A549 treated with RU486 at 1 μM for 4 hours (cell line): Measurements from ENCODE around the gene KRTAP19-6. TPM values are rescaled to one million over a fixed set of nuclear protein-coding genes. Genes with fewer than 3 reads are reported as not detected.

Experiments used
- total RNA-seq: library from RNA; stranded (reverse); fragments of 200-300 nt; extraction: Qiagen RNA extraction; gene quantifications from 5 replicates; pipeline ENCODE4 v1.2.3, GENCODE V29; 2022; ENCODE audit warnings: low read depth

KRTAP19-6 gene, protein sequence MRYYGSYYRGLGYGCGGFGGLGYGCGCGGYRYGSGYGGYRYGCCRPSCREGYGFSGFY
- not detected in 5 replicates for total RNA-seq

DNA sequence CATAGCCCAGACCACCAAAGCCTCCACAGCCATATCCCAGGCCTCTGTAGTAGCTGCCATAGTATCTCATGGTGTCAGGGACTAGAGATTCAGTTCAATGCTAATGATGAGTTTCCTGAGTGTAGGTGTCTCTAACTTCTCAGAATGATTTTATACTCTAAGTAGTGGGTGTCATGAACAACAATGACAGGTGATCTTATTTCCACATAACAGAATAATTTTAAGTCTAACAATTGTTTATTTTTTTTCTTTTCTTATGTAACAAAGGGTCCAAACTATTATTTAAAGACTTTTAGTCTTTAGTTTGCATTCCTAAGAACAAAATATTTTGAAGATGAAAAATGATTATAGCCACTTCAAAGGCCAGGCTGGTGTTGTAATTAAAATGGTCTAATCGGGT, at the start of gene KRTAP19-6:
Gene KRTAP19-6, minus strand, starts transcription at position 101 of the 400 bp plus-strand sequence. Its CDS starts 31 bp downstream, at position 70.

DNA sequence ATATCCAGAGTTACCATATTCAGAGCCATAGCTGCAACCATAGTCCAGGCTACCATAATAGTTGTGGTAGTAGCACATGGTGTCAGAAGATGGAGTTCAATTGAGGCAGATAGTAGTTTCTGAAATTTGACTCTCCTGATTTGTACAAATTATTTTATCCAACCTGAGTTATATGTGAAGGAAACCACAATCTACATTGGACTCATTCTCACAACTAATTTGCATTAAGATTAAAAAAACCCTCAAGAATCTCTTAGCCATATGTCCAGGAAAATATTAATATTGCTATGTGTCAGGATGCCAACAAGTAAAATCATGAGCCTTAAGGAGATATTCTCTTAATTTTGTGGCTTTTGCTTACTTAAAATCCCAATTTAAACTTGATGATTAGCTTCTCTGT, 48.6 kb upstream of the KRTAP19-6 start, which contains the start of gene KRTAP22-2:
Gene KRTAP22-2, minus strand, starts transcription at position 101 of the 400 bp plus-strand sequence.

DNA sequence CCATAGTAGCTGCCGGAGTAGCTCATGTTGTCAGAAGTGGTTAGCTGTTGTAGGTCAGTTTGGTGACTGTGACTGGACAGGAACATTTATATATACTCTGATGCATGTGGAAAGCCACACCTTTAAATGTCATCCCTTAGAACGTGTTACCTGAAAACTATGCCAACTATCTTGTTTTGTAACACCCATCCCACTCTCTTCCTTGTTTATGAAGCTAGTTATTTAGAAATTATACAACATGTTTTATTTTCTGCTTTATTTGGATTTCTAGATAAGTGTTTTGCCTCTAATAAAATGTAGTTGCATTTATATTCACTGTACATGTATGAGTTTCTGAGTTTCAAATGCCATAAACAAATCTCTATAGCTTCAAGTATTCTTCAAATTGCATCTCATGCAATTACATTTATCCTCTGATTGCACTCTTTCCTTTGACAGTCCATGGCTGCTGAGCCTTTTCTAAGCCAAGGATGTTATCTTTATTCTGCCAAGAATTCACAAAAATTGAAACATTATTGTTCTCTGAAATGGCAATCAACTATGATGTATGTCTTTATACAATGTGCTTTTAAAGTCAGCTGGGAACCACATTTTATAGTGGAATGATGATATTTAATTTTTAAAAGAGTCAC, 19.7 kb upstream of the KRTAP19-6 start, which contains the start of gene KRTAP19-7:
Gene KRTAP19-7, minus strand, starts transcription at position 51 of the 632 bp plus-strand sequence. Its CDS starts 25 bp downstream, at position 26.

DNA sequence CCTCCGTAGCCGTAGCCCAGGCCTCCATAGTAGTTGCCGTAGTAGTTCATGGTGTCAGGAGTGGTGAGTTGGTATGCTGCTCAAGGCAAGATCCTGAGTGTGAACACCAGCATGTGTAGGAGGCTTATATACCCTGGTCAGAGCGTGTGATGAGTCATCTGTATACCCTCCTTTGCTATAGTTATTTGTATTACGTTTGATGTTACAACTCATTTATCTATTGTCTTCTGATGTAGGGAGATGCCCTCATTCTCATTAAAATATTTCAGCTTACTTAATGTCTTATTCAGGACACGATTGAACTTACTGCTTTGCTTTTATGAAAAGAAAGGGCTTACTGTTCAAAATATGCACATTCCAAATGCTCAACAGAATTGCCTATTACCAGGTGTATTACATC, 39.6 kb downstream of the KRTAP19-6 start, which contains the start of gene KRTAP19-5:
Gene KRTAP19-5, minus strand, starts transcription at position 101 of the 400 bp plus-strand sequence. Its CDS starts 51 bp downstream, at position 50.

DNA sequence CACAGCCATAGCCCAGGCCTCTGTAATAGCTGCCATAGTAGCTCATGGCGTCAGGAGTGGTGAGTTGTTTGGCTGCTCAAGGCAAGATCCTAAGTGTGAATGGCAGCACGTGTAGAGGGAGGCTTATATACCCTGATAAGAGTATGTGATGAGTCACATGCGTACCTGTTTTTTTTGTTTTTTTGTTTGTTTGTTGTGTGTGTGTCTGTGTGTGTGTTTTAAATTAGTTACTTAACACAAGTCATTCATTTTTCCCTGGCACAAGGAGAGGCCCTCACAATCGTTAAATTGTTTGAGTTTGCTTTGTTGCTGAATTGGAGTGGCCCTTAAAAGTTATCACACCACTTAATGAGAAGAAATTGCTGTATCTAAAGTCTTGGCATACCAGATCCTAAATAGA, 44.6 kb downstream of the KRTAP19-6 start, which contains the start of gene KRTAP19-4:
Gene KRTAP19-4, minus strand, starts transcription at position 101 of the 400 bp plus-strand sequence. Its CDS starts 55 bp downstream, at position 46.

DNA sequence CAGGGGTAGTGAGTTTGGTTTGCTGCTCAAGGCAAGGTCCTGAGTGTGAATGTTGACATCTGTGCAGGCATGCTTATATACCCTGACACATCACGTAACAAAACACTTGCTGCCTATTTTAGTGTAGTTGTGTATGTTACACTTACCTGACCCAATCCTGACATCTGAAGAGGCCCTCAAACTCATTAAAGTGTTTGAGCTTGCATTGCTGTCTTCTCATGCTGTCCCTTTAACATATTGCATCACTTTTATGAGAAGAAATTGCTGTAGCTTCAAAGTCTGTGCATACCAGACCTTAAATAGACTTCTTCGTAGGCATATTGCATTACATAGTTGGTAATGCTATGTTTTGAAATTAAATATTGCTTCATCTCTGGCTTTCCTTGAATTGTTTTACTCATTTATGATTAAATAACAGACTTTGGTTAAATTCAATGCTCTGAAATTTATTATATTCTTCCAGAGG, 49.7 kb downstream of the KRTAP19-6 start, which contains the start of gene KRTAP19-3:
Gene KRTAP19-3, minus strand, starts transcription at position 51 of the 466 bp plus-strand sequence. CDS start 56 bp downstream, outside the sequence.

Other genes starting within 250 kb of the KRTAP19-6 start
- gene KRTAP26-1, start 221.5 kb downstream of the KRTAP19-6 start, total RNA-seq: not detected in 5 replicates
- gene KRTAP27-1, start 204.2 kb downstream of the KRTAP19-6 start, total RNA-seq: not detected in 5 replicates
- gene KRTAP23-1, start 193.3 kb downstream of the KRTAP19-6 start, total RNA-seq: not detected in 5 replicates
- not detected in 5 replicates for gene KRTAP13-2, start 169.6 kb downstream of the KRTAP19-6 start, total RNA-seq
- gene KRTAP13-1, start 145.8 kb downstream of the KRTAP19-6 start, total RNA-seq: not detected in 5 replicates
- not detected in 5 replicates for gene KRTAP13-3, start 115.9 kb downstream of the KRTAP19-6 start, total RNA-seq
- not detected in 5 replicates for gene KRTAP13-4, start 111.6 kb downstream of the KRTAP19-6 start, total RNA-seq
- not detected in 5 replicates for gene KRTAP15-1, start 101.6 kb downstream of the KRTAP19-6 start, total RNA-seq
- not detected in 5 replicates for gene KRTAP19-1, start 61.5 kb downstream of the KRTAP19-6 start, total RNA-seq
- gene KRTAP19-2, start 54.4 kb downstream of the KRTAP19-6 start, total RNA-seq: not detected in 5 replicates
- not detected in 5 replicates for gene KRTAP19-3, start 49.9 kb downstream of the KRTAP19-6 start, total RNA-seq
- not detected in 5 replicates for gene KRTAP19-4, start 44.7 kb downstream of the KRTAP19-6 start, total RNA-seq
- not detected in 5 replicates for gene KRTAP19-5, start 39.7 kb downstream of the KRTAP19-6 start, total RNA-seq
- not detected in 5 replicates for gene KRTAP19-7, start 19.4 kb upstream of the KRTAP19-6 start, total RNA-seq
- gene KRTAP22-2, start 48.5 kb upstream of the KRTAP19-6 start, total RNA-seq: not detected in 5 replicates
- not detected in 5 replicates for gene KRTAP6-3, start 50.6 kb upstream of the KRTAP19-6 start, total RNA-seq
- not detected in 5 replicates for gene KRTAP6-2, start 57.0 kb upstream of the KRTAP19-6 start, total RNA-seq
- not detected in 5 replicates for gene KRTAP22-1, start 59.2 kb upstream of the KRTAP19-6 start, total RNA-seq
- not detected in 5 replicates for gene KRTAP6-1, start 72.1 kb upstream of the KRTAP19-6 start, total RNA-seq
- not detected in 5 replicates for gene KRTAP20-1, start 74.6 kb upstream of the KRTAP19-6 start, total RNA-seq
- gene KRTAP20-4, start 78.8 kb upstream of the KRTAP19-6 start, total RNA-seq: not detected in 5 replicates
- gene KRTAP20-2, start 93.3 kb upstream of the KRTAP19-6 start, total RNA-seq: not detected in 5 replicates
- gene KRTAP20-3, start 101.0 kb upstream of the KRTAP19-6 start, total RNA-seq: not detected in 5 replicates
- not detected in 5 replicates for gene KRTAP21-3, start 176.9 kb upstream of the KRTAP19-6 start, total RNA-seq
- not detected in 5 replicates for gene KRTAP21-2, start 205.4 kb upstream of the KRTAP19-6 start, total RNA-seq
- gene KRTAP21-1, start 213.6 kb upstream of the KRTAP19-6 start, total RNA-seq: not detected in 5 replicates